ENCODE measurements around the gene IP6K1.
"Not testable (repeated sequence)": the region's sequence is repeated elsewhere in the genome, so short reads cannot be mapped to it uniquely, and the experiment has no call there.

IP6K1 gene

GRCh38 chr3:49786357-49787181 lies at the start of gene IP6K1:
Gene IP6K1, minus strand, starts transcription at chr3:49786542. Its CDS starts 38,502 bp downstream, at chr3:49748040.
- peak; percentile 100 for DNase-seq (ENCODE audit: low read depth, low spot score)

DNA sequence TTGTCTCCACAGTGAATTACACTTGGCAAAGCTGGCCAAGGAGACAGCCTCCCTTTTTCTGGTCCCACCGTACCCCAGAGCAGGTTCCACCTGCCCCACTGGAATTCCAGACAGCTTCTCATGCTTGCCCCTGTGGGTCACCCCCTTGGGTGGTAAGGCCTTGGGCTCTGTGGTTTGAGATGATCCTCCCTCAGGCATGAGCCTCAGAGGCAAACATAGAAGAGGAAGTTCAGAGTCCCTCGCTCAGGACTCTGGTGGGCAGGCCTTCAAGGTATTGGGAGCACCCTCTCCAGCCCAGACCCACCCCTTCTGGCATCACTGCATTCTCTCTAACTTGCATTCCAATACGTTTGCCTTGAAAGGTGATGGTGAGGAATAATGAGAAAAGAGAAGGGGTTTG lies 45.0 kb upstream of the IP6K1 start:
- DNase-seq (ENCODE audit: low read depth, low spot score) = no peak

GRCh38 chr3:49826016-49826415 lies 39.7 kb upstream of the IP6K1 start:
- no peak for DNase-seq (ENCODE audit: low read depth, low spot score)

GRCh38 chr3:49823131-49823530 lies 36.8 kb upstream of the IP6K1 start:
- not testable (repeated sequence) for DNase-seq (ENCODE audit: low read depth, low spot score)

- DNase-seq (ENCODE audit: low read depth, low spot score) = no peak
Measured at GRCh38 chr3:49813497-49814174, 27.3 kb upstream of the IP6K1 start, which contains the start of gene UBA7. Gene UBA7, minus strand, starts transcription at chr3:49813953. Its CDS starts 166 bp downstream, at chr3:49813787.

DNA sequence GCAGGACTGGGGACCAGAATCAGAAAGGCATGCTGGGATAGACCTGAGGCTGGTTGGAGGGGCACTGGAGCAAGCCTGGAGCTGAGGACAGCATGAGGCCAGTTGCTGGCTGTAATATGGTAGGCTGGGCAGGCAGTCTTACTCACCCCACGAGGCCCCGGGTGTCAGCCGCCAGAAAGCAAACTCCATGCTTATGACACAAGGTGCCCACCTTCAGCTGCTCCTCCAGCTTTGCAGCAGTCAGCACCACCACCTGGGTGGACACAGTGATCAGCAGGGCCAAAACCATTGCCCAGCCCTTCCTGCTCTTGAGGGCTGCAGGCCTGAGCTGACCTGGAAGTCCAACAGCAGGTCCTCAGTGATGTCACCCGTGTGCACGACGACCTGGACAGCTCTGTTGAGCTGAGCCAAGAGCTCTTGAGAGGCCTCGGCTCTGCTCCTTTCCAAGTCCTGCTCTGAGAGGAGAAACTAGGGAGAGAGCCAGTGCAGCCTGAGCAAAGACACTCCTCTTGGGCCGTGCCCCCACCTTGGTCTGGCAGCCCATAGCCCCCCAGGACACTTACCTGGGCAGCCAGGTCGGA lies 26.7 kb upstream of the IP6K1 start:
- no peak for DNase-seq (ENCODE audit: low read depth, low spot score)

DNA sequence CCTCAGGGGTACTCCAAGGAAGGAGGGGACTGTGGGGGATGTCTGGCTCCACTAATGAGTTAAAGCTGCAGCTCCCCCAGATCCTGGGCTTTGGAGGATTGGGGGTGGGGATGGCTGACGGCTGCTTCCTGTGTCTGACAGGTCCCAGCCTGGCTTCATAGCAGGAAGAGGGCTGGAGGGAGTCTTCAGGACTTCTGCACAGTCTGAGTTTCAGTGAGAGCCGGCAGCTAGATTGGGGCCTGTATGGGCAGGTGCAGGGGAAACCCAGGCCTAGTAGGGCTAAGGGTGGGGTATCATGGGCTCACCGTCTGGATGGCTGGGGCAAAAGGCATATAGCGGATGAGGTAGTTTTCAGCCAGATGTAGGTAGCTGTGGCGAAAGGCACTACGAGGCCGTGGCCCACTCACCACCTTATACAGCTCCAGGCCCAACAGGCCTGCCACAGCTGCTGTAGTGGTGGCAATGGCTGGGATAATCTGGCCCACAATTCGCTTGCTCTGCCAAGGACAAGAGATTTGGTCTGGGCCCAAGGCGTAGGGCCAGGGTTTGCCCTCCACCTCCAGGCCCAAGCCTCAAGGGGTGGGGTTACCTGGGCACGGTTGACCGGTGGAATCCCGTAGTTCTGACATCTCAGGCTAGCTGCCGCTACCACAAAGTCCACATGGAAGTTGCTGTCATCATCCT lies 21.2 kb upstream of the IP6K1 start:
- no peak for DNase-seq (ENCODE audit: low read depth, low spot score)

- no peak for DNase-seq (ENCODE audit: low read depth, low spot score)
Measured at GRCh38 chr3:49806850-49807249, 20.5 kb upstream of the IP6K1 start.

GRCh38 chr3:49805897-49806701 lies 19.8 kb upstream of the IP6K1 start:
- no peak for DNase-seq (ENCODE audit: low read depth, low spot score)

DNA sequence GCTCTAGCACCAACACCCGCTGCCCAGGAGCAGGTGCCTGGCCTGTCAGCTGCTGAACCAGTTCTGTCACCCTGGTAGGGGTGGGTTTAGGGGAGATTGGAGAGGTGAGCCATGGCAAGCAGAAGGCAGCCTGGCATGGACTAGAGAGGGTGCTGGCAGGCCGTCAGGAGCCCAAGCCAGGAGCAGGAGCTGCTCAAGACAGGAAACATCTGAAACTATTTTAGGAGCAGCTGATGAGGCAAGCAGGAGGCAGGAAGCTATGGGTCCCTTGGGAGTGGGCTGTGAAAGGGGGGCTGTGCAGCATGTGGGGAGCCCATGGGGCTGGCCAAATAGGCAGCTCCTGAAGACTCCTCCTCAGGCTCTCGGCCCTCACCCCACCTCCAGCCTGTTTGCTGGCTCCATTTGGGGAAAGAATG lies 19.0 kb upstream of the IP6K1 start:
- DNase-seq (ENCODE audit: low read depth, low spot score) = peak; percentile 37

DNA sequence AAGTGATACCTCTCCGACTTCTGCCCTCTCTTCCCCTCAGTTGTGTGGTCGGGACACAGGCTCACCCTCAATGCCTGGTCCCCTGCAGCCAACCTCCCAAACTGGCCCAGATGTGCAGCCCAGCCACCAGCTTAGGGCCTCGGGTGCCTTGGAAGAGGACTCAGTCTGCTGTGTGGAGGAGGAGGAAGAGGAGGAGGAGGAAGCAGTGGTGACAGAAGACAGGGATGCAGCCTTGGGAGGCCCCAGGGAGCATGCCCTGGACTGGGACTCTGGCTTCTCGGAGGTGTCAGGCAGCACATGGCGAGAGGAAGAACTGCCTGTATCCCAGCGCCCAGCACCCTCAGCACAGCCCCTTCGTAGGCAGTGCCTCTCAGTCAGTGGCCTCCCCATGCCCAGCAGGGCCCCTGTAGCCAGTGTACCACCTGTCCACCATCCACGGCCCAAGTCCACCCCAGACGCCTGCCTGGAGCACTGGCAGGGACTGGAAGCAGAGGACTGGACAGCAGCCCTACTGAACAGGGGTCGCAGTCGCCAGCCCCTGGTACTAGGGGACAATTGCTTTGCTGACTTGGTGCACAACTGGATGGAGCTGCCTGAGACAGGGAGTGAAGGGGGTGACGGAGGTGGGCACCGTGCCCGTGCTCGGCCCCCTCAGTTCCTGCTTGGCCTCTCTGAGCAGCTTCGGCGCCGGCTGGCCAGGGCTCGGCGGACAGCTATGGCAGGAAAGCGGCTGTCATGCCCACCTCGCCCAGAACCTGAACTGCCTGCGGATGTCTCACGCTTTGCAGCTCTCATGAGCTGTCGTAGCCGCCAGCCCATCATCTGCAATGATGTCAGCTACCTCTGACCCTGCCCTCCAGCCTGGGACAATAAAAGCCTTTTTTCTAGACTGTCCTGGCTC lies 18.0 kb upstream of the IP6K1 start:
- no peak for DNase-seq (ENCODE audit: low read depth, low spot score)

GRCh38 chr3:49803465-49804140 lies 17.3 kb upstream of the IP6K1 start:
- DNase-seq (ENCODE audit: low read depth, low spot score) = no peak

- peak; percentile 61 for DNase-seq (ENCODE audit: low read depth, low spot score)
Measured at GRCh38 chr3:49802719-49803464, 16.6 kb upstream of the IP6K1 start, which contains the start of gene INKA1. Gene INKA1, plus strand, starts transcription at chr3:49803261. Its CDS starts 132 bp downstream, at chr3:49803393.

DNA sequence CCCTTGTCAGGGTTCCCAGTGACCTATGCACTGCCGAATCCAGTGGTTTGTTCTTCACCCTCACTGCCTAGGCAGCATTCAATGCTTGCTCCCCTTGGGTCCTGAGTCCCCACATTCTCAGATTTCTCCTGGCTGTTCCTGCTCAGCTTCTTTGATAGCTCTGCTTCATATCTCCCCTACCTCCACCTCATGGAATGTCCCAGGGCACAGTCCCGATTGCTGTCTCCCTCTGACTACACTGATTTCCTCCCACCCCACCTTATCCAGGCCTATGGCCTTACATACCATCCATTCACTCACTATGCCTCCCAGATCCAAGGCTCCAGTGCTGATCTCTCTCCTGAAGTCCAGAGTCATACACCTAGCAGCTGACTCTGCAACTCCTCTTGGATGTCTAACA lies 14.8 kb upstream of the IP6K1 start:
- no peak for DNase-seq (ENCODE audit: low read depth, low spot score)

DNA sequence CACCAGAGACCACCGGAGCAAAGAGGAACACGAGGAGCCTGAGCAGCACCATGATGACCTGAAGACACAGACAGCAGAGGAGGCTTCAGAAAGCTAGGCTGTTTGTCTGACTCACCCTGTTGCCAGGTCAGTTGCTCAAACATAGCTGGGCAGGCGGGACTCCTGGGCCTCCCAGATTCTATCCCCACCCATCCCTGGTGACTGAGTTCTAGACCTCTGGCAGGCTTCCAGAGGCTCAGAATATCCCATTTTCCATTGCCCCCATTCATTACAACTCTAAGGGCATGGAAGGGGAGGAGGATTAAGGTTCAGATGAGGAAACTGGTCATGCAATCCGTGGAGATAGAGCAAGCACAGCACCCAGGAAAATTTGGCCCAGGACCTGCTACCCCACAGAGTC lies 13.4 kb upstream of the IP6K1 start, which contains the start of gene CDHR4:
TSS of gene CDHR4 (minus strand) at position 113 of the 400 bp plus-strand sequence. CDS start at position 52, 61 bp downstream.
- DNase-seq (ENCODE audit: low read depth, low spot score) = no peak

- DNase-seq (ENCODE audit: low read depth, low spot score) = no peak
Measured at GRCh38 chr3:49799105-49799504, 12.8 kb upstream of the IP6K1 start.

- no peak for DNase-seq (ENCODE audit: low read depth, low spot score)
Measured at GRCh38 chr3:49794926-49795905, 8.9 kb upstream of the IP6K1 start.
